HepG2 (cell line): ENCODE results near the gene PPP4C. TPM values are rescaled to one million over a fixed set of nuclear protein-coding genes. Genes with fewer than 3 reads are reported as not detected.

Experiments used
- ADNP ChIP-seq: sonication (generic); formaldehyde crosslinking; IDR thresholded peaks from 2 replicates; pipeline ENCODE4 v1.4.0; 2020; ENCODE audit warnings: missing genetic modification reagents
- ATF7-NPFF ChIP-seq: sonication (generic); formaldehyde crosslinking; IDR thresholded peaks from 2 replicates; pipeline ENCODE4 v1.8.1; 2023; ENCODE audit warnings: mild to moderate bottlenecking, low read depth, missing genetic modification reagents, moderate library complexity
- CTCF ChIP-seq: sonication (generic); formaldehyde crosslinking; IDR thresholded peaks from 2 replicates; pipeline ENCODE4 v1.5.0; 2020; ENCODE audit warnings: mild to moderate bottlenecking, missing genetic modification reagents, moderate library complexity
- DMAP1 ChIP-seq: IDR thresholded peaks from 2 replicates; pipeline ENCODE4 v1.6.1; 2016
- ETV5 ChIP-seq: IDR thresholded peaks from 2 replicates; pipeline ENCODE4 v1.6.1; 2018; ENCODE audit warnings: missing biosample characterization, missing genetic modification reagents, inconsistent platforms, borderline replicate concordance
- GATAD1 ChIP-seq: IDR thresholded peaks from 2 replicates; pipeline ENCODE4 v1.6.1; 2016; ENCODE audit warnings: missing genetic modification reagents, missing compliant biosample characterization
- MAF1 ChIP-seq: sonication (generic); formaldehyde crosslinking; IDR thresholded peaks from 2 replicates; pipeline ENCODE4 v1.5.0; 2020; ENCODE audit warnings: missing genetic modification reagents, borderline replicate concordance
- MTF1 ChIP-seq: sonication (generic); formaldehyde crosslinking; IDR thresholded peaks from 2 replicates; pipeline ENCODE4 v1.5.0; 2020; ENCODE audit warnings: missing genetic modification reagents
- MTF2 ChIP-seq: sonication (generic); formaldehyde crosslinking; IDR thresholded peaks from 2 replicates; pipeline ENCODE4 v1.5.0; 2020; ENCODE audit warnings: missing genetic modification reagents, borderline replicate concordance
- MZF1 ChIP-seq: sonication (generic); formaldehyde crosslinking; IDR thresholded peaks from 2 replicates; pipeline ENCODE4 v1.8.1; 2023; ENCODE audit warnings: mild to moderate bottlenecking, missing genetic modification reagents, borderline replicate concordance
- PLRG1 ChIP-seq: fragments of 450-650 bp; conservative IDR thresholded peaks from 2 replicates; pipeline ENCODE4 v1.6.1; 2016
- POLR2A ChIP-seq, 2 experiments: IDR thresholded peaks; 2 replicates each; pipeline ENCODE4 v1.6.1; 2011; ENCODE audit warnings: low read depth in 2 of 2, low read length in 2 of 2, mild to moderate bottlenecking in 1 of 2, moderate library complexity in 1 of 2; ENCODE audit not compliant: insufficient read depth in 1 of 2
- REST ChIP-seq, 2 experiments: IDR thresholded peaks; 2 replicates each; pipeline ENCODE4 v1.6.1; 2011 to 2012; ENCODE audit warnings: low read length in 2 of 2, borderline replicate concordance in 1 of 2, low read depth in 1 of 2, mild to moderate bottlenecking in 1 of 2, moderate library complexity in 1 of 2
- RNF219 ChIP-seq: sonication (generic); formaldehyde crosslinking; IDR thresholded peaks from 2 replicates; pipeline ENCODE4 v1.5.0; 2020; ENCODE audit warnings: mild to moderate bottlenecking, missing genetic modification reagents
- SP2 ChIP-seq: sonication (generic); formaldehyde crosslinking; IDR thresholded peaks from 2 replicates; pipeline ENCODE4 v1.5.1; 2020; ENCODE audit warnings: mild to moderate bottlenecking, missing genetic modification reagents
- ZBTB8A ChIP-seq: sonication (generic); formaldehyde crosslinking; IDR thresholded peaks from 2 replicates; pipeline ENCODE4 v1.4.0; 2020; ENCODE audit warnings: mild to moderate bottlenecking, low read depth, missing genetic modification reagents, borderline replicate concordance
- ZNF205 ChIP-seq: IDR thresholded peaks from 2 replicates; pipeline ENCODE4 v1.6.1; 2018; ENCODE audit warnings: missing biosample characterization, missing genetic modification reagents
- ZNF274 ChIP-seq: sonication (generic); formaldehyde crosslinking; IDR thresholded peaks from 2 replicates; pipeline ENCODE4 v1.5.1; 2020; ENCODE audit warnings: mild to moderate bottlenecking, missing genetic modification reagents
- ZNF441 ChIP-seq: sonication (generic); formaldehyde crosslinking; IDR thresholded peaks from 2 replicates; pipeline ENCODE4 v1.7.0; 2021; ENCODE audit warnings: missing genetic modification reagents, borderline replicate concordance
- ZNF468 ChIP-seq: sonication (generic); formaldehyde crosslinking; IDR thresholded peaks from 2 replicates; pipeline ENCODE4 v1.8.0; 2022; ENCODE audit warnings: mild to moderate bottlenecking, moderate library complexity, missing genetic modification reagents
- ZNF761 ChIP-seq: sonication (generic); formaldehyde crosslinking; conservative IDR thresholded peaks from 2 replicates; pipeline ENCODE4 v1.4.0; 2020; ENCODE audit warnings: mild to moderate bottlenecking, missing genetic modification reagents
- ZNF766 ChIP-seq: sonication (generic); formaldehyde crosslinking; IDR thresholded peaks from 2 replicates; pipeline ENCODE4 v1.5.0; 2020; ENCODE audit warnings: missing genetic modification reagents, borderline replicate concordance
- polyA plus RNA-seq, 8 experiments: library from polyadenylated mRNA; depleted of rRNA in 3 of 8; stranded (reverse) in 7 of 8; unstranded in 1 of 8; fragments of >200 nt; fragmentation: Illumina TruSeq in 4 of 8; extraction: Trizol in 4 of 8; gene quantifications; 2 replicates each; pipeline versions ENCODE4 v1.2.1 to v1.2.3, GENCODE V29; 2011 to 2016; ENCODE audit warnings: low read depth in 4 of 8, missing spikeins in 1 of 8, mixed read lengths in 1 of 8; ENCODE audit not compliant: insufficient read depth in 1 of 8
- total RNA-seq, 5 experiments: library from RNA; depleted of rRNA; stranded (reverse); fragments of >200 nt; fragmentation: Illumina TruSeq; extraction: Trizol; gene quantifications; 2 replicates each; pipeline ENCODE4 v1.2.3, GENCODE V29; 2016; ENCODE audit warnings: low read depth in 1 of 5

Gene PPP4C
- total and polyA plus RNA-seq, 2 of the 13 experiments (the other 11 are each of a cell fraction or from before 2014, with no cell fraction given) = 176 to 220 TPM

DNA sequence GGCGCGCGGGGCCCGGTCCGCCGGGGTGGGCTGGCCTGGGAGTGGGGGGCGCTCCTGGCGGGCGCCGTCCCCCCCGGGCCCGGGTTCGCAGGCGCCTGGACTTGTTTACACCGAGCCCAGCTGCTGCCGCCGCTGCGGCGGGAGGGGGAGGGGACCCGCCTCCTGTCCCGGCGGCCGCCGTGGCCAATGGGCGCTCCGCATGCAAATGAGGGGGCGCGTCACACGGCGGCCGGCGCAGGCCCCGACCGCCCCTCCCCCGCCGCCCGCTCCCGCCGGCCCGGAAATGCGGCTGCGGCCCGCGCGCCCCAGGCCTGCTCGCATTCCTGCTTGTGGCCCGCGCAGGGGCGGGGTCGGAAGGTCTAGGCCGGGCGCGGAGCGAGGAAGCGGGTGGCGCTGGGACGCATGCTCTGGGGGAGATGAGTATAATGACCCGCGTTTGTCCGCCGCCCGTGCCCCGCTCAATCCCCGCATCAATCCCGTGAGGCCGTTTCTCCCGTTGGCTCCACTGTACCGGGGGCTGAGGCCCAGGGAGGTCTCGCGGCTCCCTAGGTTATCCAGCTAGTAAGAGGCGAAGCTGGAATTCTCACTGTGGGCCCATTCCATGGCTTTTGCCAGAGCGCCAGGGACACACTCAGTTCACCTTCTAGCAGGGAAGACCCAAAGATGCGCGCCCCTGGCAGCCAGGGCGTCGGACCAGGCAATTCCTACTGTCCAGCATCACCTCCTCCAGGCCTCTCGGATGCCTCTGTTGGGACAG, 20.5 kb downstream of the PPP4C start, which contains the start of gene YPEL3 (continued):
- TF ChIP-seq MTF2 (CRISPR knock-in tag) (no peak), ETV5 (CRISPR knock-in tag) (peak; percentile 90), ADNP (no peak), SP2 (CRISPR knock-in tag) (peak; percentile 60; the same call in 1 of the 2 replicates), ZNF766 (CRISPR knock-in tag) (0 out of 2 replicates have a peak, but pooled peaks have one; percentile 28), ZNF441 (CRISPR knock-in tag) (peak; percentile 21; the same call in 1 of the 2 replicates), ZNF761 (CRISPR knock-in tag) (peak; percentile 65; the same call in 1 of the 2 replicates), PLRG1 (no peak), GATAD1 (CRISPR knock-in tag) (no peak; the same call in 1 of the 2 replicates), ZBTB8A (peak; percentile 96), ZNF468 (CRISPR knock-in tag) (no peak), ZNF274 (CRISPR knock-in tag) (peak; percentile 15; the same call in 1 of the 2 replicates), MZF1 (CRISPR knock-in tag) (no peak), MTF1 (CRISPR knock-in tag) (no peak), ZNF205 (CRISPR knock-in tag) (no peak; the same call in 1 of the 2 replicates), CTCF (CRISPR knock-in tag) (peak; percentile 31), DMAP1 (peak; percentile 83), RNF219 (CRISPR knock-in tag) (no peak), POLR2A (IDR thresholded peaks at IDR 0.05; ENCODE audit: insufficient read depth in 1 of 2, low read depth in 2 of 2, low read length in 2 of 2) (peak; percentile 64 to 73), MAF1 (CRISPR knock-in tag) (no peak), ATF7-NPFF (CRISPR knock-in tag) (peak; percentile 70; the same call in 1 of the 2 replicates), REST (IDR thresholded peaks at IDR 0.05; ENCODE audit: borderline replicate concordance in 1 of 2, low read depth in 1 of 2, low read length in 2 of 2) (peak in 1 of 2 experiments; percentile 3; a peak in 1 of 4 replicates)
